Raji (cell line): ENCODE measurements around the gene NXPH4.

Source experiments
- POLR2A ChIP-seq: IDR thresholded peaks from 2 replicates; pipeline ENCODE4 v1.6.1; 2011; ENCODE audit warnings: low read depth, low read length, control low read depth; ENCODE audit not compliant: insufficient read depth

NXPH4 gene

GRCh38 chr12:57273516-57273915, 56.9 kb downstream of the NXPH4 start:
- TF ChIP-seq POLR2A: no peak
